OCI-LY1 (cell line): ENCODE results near the gene RUFY3.

Source experiments
- EZH2 ChIP-seq: fragments of 200-600 bp; sonication (generic), shearing (Covaris generic); IDR thresholded peaks from 2 replicates; pipeline ENCODE4 v1.8.0; 2017; ENCODE audit warnings: borderline replicate concordance, mixed run types, mild to moderate bottlenecking, antibody characterized with exemption, low read length, moderate library complexity, mixed read lengths
- TF ChIP-seq, protein P1 (sequence below): fragments of 200-600 bp; sonication (generic), shearing (Covaris generic); IDR thresholded peaks from 2 replicates; pipeline ENCODE4 v1.5.1; 2017; ENCODE audit warnings: mild to moderate bottlenecking, antibody characterized with exemption, low read length, moderate library complexity, mixed read lengths

GRCh38 chr4:70818921-70819320 lies 97.2 kb downstream of the RUFY3 start:
- no peak for TF ChIP-seq EZH2
- TF ChIP-seq, protein P1, sequence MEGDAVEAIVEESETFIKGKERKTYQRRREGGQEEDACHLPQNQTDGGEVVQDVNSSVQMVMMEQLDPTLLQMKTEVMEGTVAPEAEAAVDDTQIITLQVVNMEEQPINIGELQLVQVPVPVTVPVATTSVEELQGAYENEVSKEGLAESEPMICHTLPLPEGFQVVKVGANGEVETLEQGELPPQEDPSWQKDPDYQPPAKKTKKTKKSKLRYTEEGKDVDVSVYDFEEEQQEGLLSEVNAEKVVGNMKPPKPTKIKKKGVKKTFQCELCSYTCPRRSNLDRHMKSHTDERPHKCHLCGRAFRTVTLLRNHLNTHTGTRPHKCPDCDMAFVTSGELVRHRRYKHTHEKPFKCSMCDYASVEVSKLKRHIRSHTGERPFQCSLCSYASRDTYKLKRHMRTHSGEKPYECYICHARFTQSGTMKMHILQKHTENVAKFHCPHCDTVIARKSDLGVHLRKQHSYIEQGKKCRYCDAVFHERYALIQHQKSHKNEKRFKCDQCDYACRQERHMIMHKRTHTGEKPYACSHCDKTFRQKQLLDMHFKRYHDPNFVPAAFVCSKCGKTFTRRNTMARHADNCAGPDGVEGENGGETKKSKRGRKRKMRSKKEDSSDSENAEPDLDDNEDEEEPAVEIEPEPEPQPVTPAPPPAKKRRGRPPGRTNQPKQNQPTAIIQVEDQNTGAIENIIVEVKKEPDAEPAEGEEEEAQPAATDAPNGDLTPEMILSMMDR = no peak
